ENCODE data around the gene MPZL3.

GRCh38 chr11:118202599-118203422 is 49.4 kb downstream of the MPZL3 start:
- TF ChIP-seq CTCF (IDR thresholded peaks at IDR 0.05) (no peak), POLR2A (IDR thresholded peaks at IDR 0.05) (no peak)

Data from adrenal gland (tissue), 5 donors.